ENCODE measurements around the gene INPP5D. TPM values are rescaled to one million over a fixed set of nuclear protein-coding genes. Genes with fewer than 3 reads are reported as not detected.

The INPP5D gene
- total and polyA plus RNA-seq, 2 of the 8 experiments (the other 6 are each of a cell fraction or from before 2014, with no cell fraction given) = 4.5 to 7.1 TPM

DNA sequence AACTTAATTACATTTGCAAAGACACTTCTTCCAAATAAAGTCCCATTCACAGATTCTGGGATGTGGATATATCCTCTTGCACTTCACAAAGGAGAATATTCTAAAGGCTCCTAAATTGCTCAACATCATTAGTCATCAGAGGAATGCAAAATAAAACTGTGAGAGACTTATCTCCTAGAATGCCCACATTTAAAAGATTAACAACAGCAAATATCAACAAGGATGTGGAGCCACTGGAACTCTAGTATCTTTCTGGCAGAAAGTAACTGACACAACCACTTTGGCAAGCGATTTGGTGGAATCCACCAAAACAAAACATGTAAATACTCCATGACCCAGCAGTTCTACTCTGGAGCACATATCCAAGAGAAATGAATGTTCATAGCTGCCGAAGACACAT is 23.1 kb upstream of the INPP5D start:
- H2BK5ac ChIP-seq (ENCODE audit: low read depth, low read length) = no peak overlapping the region
- H3K4me1 ChIP-seq (replicated peaks in 1 of 4; ENCODE audit: control insufficient read depth in 3 of 4, insufficient read depth in 4 of 4, low read length in 3 of 4) = peaks cover 0 to 5% (median 0%) of the 10 kb centered on the region in 4 experiments; a peak in 1 of 7 replicates
- H2BK15ac ChIP-seq (ENCODE audit: low read length) = no peak overlapping the region
- ChIA-PET CTCF (ENCODE audit: partially characterized antibody) (interaction anchor here (0.9 to 2.2 kb wide), 4 partner anchors 8 to 150 kb away, joined by 3 to 8 read pairs (median 6); no protein-coding TSS in a partner anchor), POLR2A (ENCODE audit: partially characterized antibody) (no interaction called here)
- no peak overlapping the region for H3K4ac ChIP-seq (replicated peaks; ENCODE audit: insufficient read length, low read depth, low read length)
- no peak overlapping the region for H3K4me2 ChIP-seq (ENCODE audit: insufficient read depth in 1 of 2, low read depth in 2 of 2, low read length in 2 of 2)
- H4K20me1 ChIP-seq (replicated peaks in 1 of 2; ENCODE audit: control insufficient read depth in 1 of 2, insufficient read depth in 2 of 2, low read length in 2 of 2) = peaks cover 0 to 4% of the 10 kb centered on the region in 2 experiments
- peaks cover 2% of the 10 kb centered on the region; the same call in 1 of the 2 replicates for H3K79me1 ChIP-seq (ENCODE audit: low read depth, low read length)
- FAIRE-seq = no peak
- no peak overlapping the region for H3K23ac ChIP-seq (ENCODE audit: insufficient read length)
- H4K8ac ChIP-seq (ENCODE audit: extremely low read depth, insufficient read depth, low read length) = no peak overlapping the region
- H3K27ac ChIP-seq (ENCODE audit: low read depth, low read length) = no peak overlapping the region
- H4K5ac ChIP-seq (ENCODE audit: insufficient read length, low read depth, low read length) = no peak overlapping the region
- no peaks in the 10 kb centered on the region for H3K36me3 ChIP-seq (ENCODE audit: control insufficient read depth in 2 of 4, insufficient read depth in 4 of 4, low read length in 3 of 4)
- H3K9me3 ChIP-seq (ENCODE audit: insufficient read depth in 2 of 2, low read depth in 1 of 2, low read length in 1 of 2) = peaks cover 0 to 8% of the 10 kb centered on the region in 2 experiments; a peak in 2 of 4 replicates
- H3K79me2 ChIP-seq (ENCODE audit: control insufficient read depth in 1 of 2, insufficient read depth in 2 of 2, low read length in 2 of 2) = no peaks in the 10 kb centered on the region
- no peak overlapping the region for H3K9ac ChIP-seq (replicated peaks in 1 of 4; ENCODE audit: extremely low read depth in 1 of 4, low read depth in 3 of 4, low read length in 3 of 4)
- 89% methylated on average over 2 of the region's 2 CpGs; no CpG with 5 or more reads in 1 of the 2 experiments for WGBS, 2 experiments (ENCODE audit: extremely low coverage in 1 of 2, insufficient coverage in 1 of 2, insufficient read length in 1 of 2, insufficient replicate concordance in 2 of 2, low coverage in 1 of 2, low lambda C conversion rate in 2 of 2, missing lambda C conversion rate in 1 of 2)
- H3K14ac ChIP-seq (ENCODE audit: insufficient read length) = no peak overlapping the region
- H3K56ac ChIP-seq (replicated peaks; ENCODE audit: insufficient read length, low read depth, low read length) = no peak overlapping the region
- no peak overlapping the region for H3K4me3 ChIP-seq (ENCODE audit: extremely low read depth in 1 of 4, insufficient read depth in 2 of 4, low read depth in 3 of 4, low read length in 4 of 4)
- no peak overlapping the region for H3K18ac ChIP-seq (ENCODE audit: extremely low read depth, low read length)
- H2AFZ ChIP-seq (ENCODE audit: low read length) = no peak overlapping the region
- H2BK12ac ChIP-seq (ENCODE audit: low read depth, low read length) = no peak overlapping the region
- no peak overlapping the region for H2BK120ac ChIP-seq (replicated peaks; ENCODE audit: low read depth, low read length)
- H3K23me2 ChIP-seq (ENCODE audit: low read depth, low read length) = peaks cover 8% of the 10 kb centered on the region
- H3K27me3 ChIP-seq (replicated peaks in 1 of 4; ENCODE audit: control insufficient read depth in 3 of 4, extremely low read depth in 1 of 4, insufficient read depth in 3 of 4, low read length in 3 of 4) = no peaks in the 10 kb centered on the region
- no peak overlapping the region for H4K91ac ChIP-seq (replicated peaks; ENCODE audit: insufficient read length, low read length)
- TF ChIP-seq CTBP2 (IDR thresholded peaks at IDR 0.05; ENCODE audit: borderline replicate concordance, insufficient read depth, insufficient read length, low read length) = no peak
- no peak for DNase-seq (ENCODE audit: low read depth in 1 of 2, low spot score in 2 of 2)
- H2AK5ac ChIP-seq (ENCODE audit: low read depth, low read length) = no peak overlapping the region
- H2BK20ac ChIP-seq (ENCODE audit: low read length) = no peak overlapping the region

Measured in H1 (cell line).